H9 (cell line): Measurements from ENCODE around the gene FBL. TPM values are rescaled to one million over a fixed set of nuclear protein-coding genes. Genes with fewer than 3 reads are reported as not detected.

ENCODE experiments used
- DNase-seq: peaks from one replicate; pipeline ENCODE4 v3.0.0-alpha.2; 2017
- H2AFZ ChIP-seq: one replicate; pipeline ENCODE4 v1.6.1; 2013; ENCODE audit warnings: mild to moderate bottlenecking, low read length, control low read depth, moderate library complexity
- H2AK5ac ChIP-seq: 2 replicates; pipeline ENCODE4 v1.6.1; 2013; ENCODE audit warnings: low read length, control low read depth, mixed read lengths; ENCODE audit not compliant: insufficient read length
- H2BK120ac ChIP-seq: one replicate; pipeline ENCODE4 v1.6.1; 2013; ENCODE audit warnings: low read depth, mild to moderate bottlenecking, low read length, control low read depth, inconsistent platforms; ENCODE audit not compliant: poor library complexity, severe bottlenecking
- H2BK12ac ChIP-seq: 2 replicates; pipeline ENCODE4 v1.6.1; 2013; ENCODE audit warnings: low read length, control low read depth, mixed read lengths, low read depth; ENCODE audit not compliant: insufficient read length
- H2BK15ac ChIP-seq: 2 replicates; pipeline ENCODE4 v1.6.1; 2013; ENCODE audit warnings: low read depth, low read length, control low read depth
- H2BK20ac ChIP-seq: one replicate; pipeline ENCODE4 v1.6.1; 2013; ENCODE audit warnings: low read depth, mild to moderate bottlenecking, low read length, control low read depth, inconsistent platforms; ENCODE audit not compliant: poor library complexity, severe bottlenecking
- H2BK5ac ChIP-seq: 2 replicates; pipeline ENCODE4 v1.6.1; 2013; ENCODE audit warnings: low read length, control low read depth, mixed read lengths; ENCODE audit not compliant: insufficient read length
- H3K14ac ChIP-seq: 2 replicates; pipeline ENCODE4 v1.6.1; 2013; ENCODE audit warnings: low read length, control low read depth; ENCODE audit not compliant: insufficient read depth
- H3K18ac ChIP-seq: 2 replicates; pipeline ENCODE4 v1.6.1; 2013; ENCODE audit warnings: low read depth, mild to moderate bottlenecking, mixed read lengths, low read length, control low read depth; ENCODE audit not compliant: insufficient read length
- H3K23ac ChIP-seq: 2 replicates; pipeline ENCODE4 v1.6.1; 2013; ENCODE audit warnings: low read length, control low read depth, mixed read lengths, low read depth; ENCODE audit not compliant: insufficient read length
- H3K23me2 ChIP-seq: 2 replicates; pipeline ENCODE4 v1.6.1; 2013; ENCODE audit warnings: low read depth, mild to moderate bottlenecking, mixed read lengths, low read length, control low read depth; ENCODE audit not compliant: insufficient read length, poor library complexity, severe bottlenecking
- H3K27ac ChIP-seq: 2 replicates; pipeline ENCODE4 v1.5.1; 2013; ENCODE audit warnings: low read length, control low read depth, mixed read lengths, low read depth; ENCODE audit not compliant: insufficient read length
- H3K27me3 ChIP-seq: 2 replicates; pipeline ENCODE4 v1.6.1; 2013; ENCODE audit warnings: low read length, control low read depth, inconsistent platforms; ENCODE audit not compliant: insufficient read depth
- H3K4ac ChIP-seq: 2 replicates; pipeline ENCODE4 v1.6.1; 2013; ENCODE audit warnings: low read depth, mild to moderate bottlenecking, control low read depth, inconsistent platforms, low read length, moderate library complexity
- H3K4me1 ChIP-seq: 2 replicates; pipeline ENCODE4 v1.6.1; 2013; ENCODE audit warnings: low read length, control low read depth, inconsistent platforms; ENCODE audit not compliant: insufficient read depth
- H3K4me2 ChIP-seq: 2 replicates; pipeline ENCODE4 v1.6.1; 2013; ENCODE audit warnings: low read length, control low read depth, mixed read lengths; ENCODE audit not compliant: insufficient read length, insufficient read depth
- H3K56ac ChIP-seq: 2 replicates; pipeline ENCODE4 v1.6.1; 2013; ENCODE audit warnings: low read depth, mild to moderate bottlenecking, mixed read lengths, low read length, control low read depth; ENCODE audit not compliant: insufficient read length
- H3K79me1 ChIP-seq: 2 replicates; pipeline ENCODE4 v1.6.1; 2013; ENCODE audit warnings: low read depth, mild to moderate bottlenecking, moderate library complexity, low read length, control low read depth, inconsistent platforms; ENCODE audit not compliant: insufficient read depth, poor library complexity, severe bottlenecking
- H3K79me2 ChIP-seq: 2 replicates; pipeline ENCODE4 v1.6.1; 2013; ENCODE audit warnings: low read length, control low read depth, inconsistent platforms; ENCODE audit not compliant: insufficient read depth
- H3K9ac ChIP-seq: 2 replicates; pipeline ENCODE4 v1.6.1; 2013; ENCODE audit warnings: low read length, control low read depth, mixed read lengths; ENCODE audit not compliant: insufficient read length; ENCODE audit errors: extremely low read depth
- H3K9me3 ChIP-seq: one replicate; pipeline ENCODE4 v1.6.1; 2013; ENCODE audit warnings: low read depth, low read length, inconsistent platforms; ENCODE audit not compliant: control insufficient read depth
- H3T11ph ChIP-seq: one replicate; pipeline ENCODE4 v1.6.1; 2013; ENCODE audit warnings: mild to moderate bottlenecking, low read length, control low read depth, inconsistent platforms
- H4K20me1 ChIP-seq: one replicate; pipeline ENCODE4 v1.6.1; 2013; ENCODE audit not compliant: control insufficient read depth, insufficient read length, insufficient read depth
- H4K5ac ChIP-seq: 2 replicates; pipeline ENCODE4 v1.6.1; 2013; ENCODE audit warnings: low read depth, mild to moderate bottlenecking, mixed read lengths, low read length, control low read depth; ENCODE audit not compliant: insufficient read length
- H4K8ac ChIP-seq: replicated peaks from 2 replicates; pipeline ENCODE4 v1.6.1; 2013; ENCODE audit warnings: low read length, control low read depth, mixed read lengths, low read depth; ENCODE audit not compliant: insufficient read length
- H4K91ac ChIP-seq: 2 replicates; pipeline ENCODE4 v1.6.1; 2013; ENCODE audit warnings: low read depth, mild to moderate bottlenecking, moderate library complexity, mixed read lengths, low read length, control low read depth; ENCODE audit not compliant: insufficient read length
- H3K27ac Mint-ChIP-seq, 3 experiments: 2 replicates in 2 of 3; 3 replicates in 1 of 3; pipeline ENCODE4 v1.8.0; 2020 to 2021; ENCODE audit warnings: mixed read lengths in 3 of 3, mild to moderate bottlenecking in 1 of 3, moderate library complexity in 1 of 3
- H3K27me3 Mint-ChIP-seq: 2 replicates; pipeline ENCODE4 v1.8.0; 2021; ENCODE audit warnings: low read depth, mild to moderate bottlenecking, moderate library complexity, mixed read lengths
- H3K36me3 Mint-ChIP-seq, 3 experiments: 2 replicates in 2 of 3; 3 replicates in 1 of 3; pipeline ENCODE4 v1.8.0; 2020 to 2021; ENCODE audit warnings: low read depth in 3 of 3, mixed read lengths in 3 of 3; ENCODE audit not compliant: insufficient read depth in 1 of 3
- H3K4me1 Mint-ChIP-seq, 2 experiments: 2 replicates each; pipeline ENCODE4 v1.8.0; 2020; ENCODE audit warnings: mixed read lengths in 2 of 2
- H3K4me3 Mint-ChIP-seq, 2 experiments: 2 replicates in 1 of 2; 3 replicates in 1 of 2; pipeline ENCODE4 v1.8.0; 2020 to 2021; ENCODE audit warnings: mild to moderate bottlenecking in 2 of 2, mixed read lengths in 2 of 2, moderate library complexity in 1 of 2
- H3K9me3 Mint-ChIP-seq, 2 experiments: 2 replicates in 1 of 2; 3 replicates in 1 of 2; pipeline ENCODE4 v1.8.0; 2020; ENCODE audit warnings: mild to moderate bottlenecking in 2 of 2, mixed read lengths in 2 of 2, moderate library complexity in 1 of 2
- CTCF ChIP-seq: fragments of 200-600 bp; sonication (generic); conservative IDR thresholded peaks from 3 replicates; pipeline ENCODE4 v1.8.0; 2021; ENCODE audit warnings: antibody characterized with exemption, mild to moderate bottlenecking
- total RNA-seq: library from RNA; stranded (reverse); gene quantifications from 2 replicates; pipeline ENCODE4 v1.2.1, GENCODE V29; 2021

Gene FBL
- total RNA-seq, 1 experiment from 2014 or later, result 625 TPM

GRCh38 chr19:39830847-39831246, 15.3 kb downstream of the FBL start:
- Histone ChIP-seq H2BK5ac (no peak overlapping the region), H4K20me1 (no peaks in the 10 kb centered on the region), H2AK5ac (no peak overlapping the region), H2AFZ (no peak overlapping the region), H3T11ph (no peak overlapping the region), H3K79me1 (no peaks in the 10 kb centered on the region), H3K23me2 (no peaks in the 10 kb centered on the region), H2BK120ac (no peak overlapping the region), H2BK20ac (no peak overlapping the region), H4K91ac (no peak overlapping the region), H3K56ac (no peak overlapping the region), H3K79me2 (no peaks in the 10 kb centered on the region), H4K5ac (no peak overlapping the region), H4K8ac (no peak overlapping the region), H2BK15ac (no peak overlapping the region), H3K27ac (no peak overlapping the region), H3K23ac (no peak overlapping the region), H3K4ac (no peak overlapping the region), H3K18ac (no peak overlapping the region), H3K9me3 (no peaks in the 10 kb centered on the region), H2BK12ac (no peak overlapping the region), H3K27me3 (no peaks in the 10 kb centered on the region), H3K9ac (no peak overlapping the region), H3K4me1 (no peaks in the 10 kb centered on the region), H3K14ac (no peak overlapping the region), H3K4me2 (no peak overlapping the region)
- Mint-ChIP-seq H3K4me1 (peaks cover 18 to 19% of the 10 kb centered on the region in 2 experiments), H3K9me3 (no peaks in the 10 kb centered on the region), H3K27me3 (no peaks in the 10 kb centered on the region), H3K27ac (peak overlapping the region in 2 of 3 experiments; percentile 16 to 82; a peak in 1 of 7 replicates), H3K36me3 (peaks cover 18 to 63% (median 46%) of the 10 kb centered on the region in 3 experiments), H3K4me3 (0 out of 5 replicates have a peak overlapping the region, but pooled peaks of 1 of the 2 experiments have one; percentile 7)
- DNase-seq, result no peak
- TF ChIP-seq CTCF, result no peak
